A549 (cell line): ENCODE data around the gene SMPD2. TPM values are rescaled to one million over a fixed set of nuclear protein-coding genes. Genes with fewer than 3 reads are reported as not detected.

ENCODE experiments used
- ATAC-seq, 2 experiments: fragments of 200-7000 bp in 1 of 2; fragments of >200 bp in 1 of 2; cut with Nextera tagmentation in 1 of 2; cut with Tn5 transposase in 1 of 2; 3 replicates each; pipeline versions ENCODE4 v1.8.0 to v1.9.1; 2018 to 2020; ENCODE audit warnings: mild to moderate bottlenecking in 1 of 2, moderate library complexity in 1 of 2
- CTCF ChIA-PET: fragments of 300-600 bp; sonication (Branson Sonifier 250); formaldehyde crosslinking; extraction: SDS; loops from one replicate; lab custom pipeline; 2021; ENCODE audit warnings: antibody characterized with exemption, inconsistent platforms; lab: Yijun Ruan, JAX
- POLR2A ChIA-PET: fragments of 350-600 bp; formaldehyde crosslinking; extraction: SDS; loops from one replicate; lab custom pipeline; 2021; ENCODE audit warnings: antibody characterized with exemption, inconsistent platforms; lab: Yijun Ruan, JAX
- DNase-seq, 2 experiments: peaks; one replicate each; pipeline versions ENCODE4 v3.0.0 to v3.0.0-alpha.2; 2011 to 2016; ENCODE audit warnings: low read depth in 1 of 2, low spot score in 1 of 2
- FAIRE-seq: peaks from 2 replicates; lab custom pipeline; 2011; peaks lifted over from hg19 to GRCh38; lab: Jason Lieb, UNC
- H3K27ac ChIP-seq, 2 experiments: fragments of >200 bp; sonication (Bioruptor Twin); formaldehyde crosslinking; 3 replicates each; pipeline ENCODE4 v1.5.1; 2016 to 2017
- H3K4me1 ChIP-seq: fragments of >200 bp; sonication (Bioruptor Twin); formaldehyde crosslinking; 3 replicates; pipeline ENCODE4 v1.6.1; 2016
- H3K4me2 ChIP-seq: fragments of >200 bp; sonication (Bioruptor Twin); formaldehyde crosslinking; 3 replicates; pipeline ENCODE4 v1.6.1; 2016
- H3K4me3 ChIP-seq: fragments of >200 bp; sonication (Bioruptor Twin); formaldehyde crosslinking; 3 replicates; pipeline ENCODE4 v1.5.1; 2016
- H3K9me3 ChIP-seq: fragments of >200 bp; sonication (Bioruptor Twin); formaldehyde crosslinking; 3 replicates; pipeline ENCODE4 v1.6.1; 2016
- BHLHE40 ChIP-seq: IDR thresholded peaks from 2 replicates; pipeline ENCODE4 v1.6.1; 2012; ENCODE audit warnings: low read depth, low read length, inconsistent platforms
- CEBPB ChIP-seq, 2 experiments: fragments of >200 bp in 1 of 2; sonication (Bioruptor Twin) in 1 of 2; formaldehyde crosslinking in 1 of 2; IDR thresholded peaks; 2 replicates each; pipeline ENCODE4 v1.6.1; 2012 to 2016
- CTCF ChIP-seq: fragments of >200 bp; sonication (Bioruptor Twin); formaldehyde crosslinking; IDR thresholded peaks from 3 replicates; pipeline ENCODE4 v1.5.1; 2016
- E2F6 ChIP-seq: IDR thresholded peaks from 2 replicates; pipeline ENCODE4 v1.6.1; 2012; ENCODE audit warnings: low read depth, borderline replicate concordance
- EHF ChIP-seq: fragments of 250-450 bp; sonication (Bioruptor Pico); IDR thresholded peaks from 2 replicates; pipeline ENCODE4 v1.5.0; 2020; ENCODE audit warnings: mild to moderate bottlenecking
- ESRRA ChIP-seq: fragments of 150-350 bp; IDR thresholded peaks from 2 replicates; pipeline ENCODE4 v1.6.1; 2014; ENCODE audit warnings: mild to moderate bottlenecking, low read length, borderline replicate concordance
- HMGXB4 ChIP-seq: fragments of 250-450 bp; sonication (Bioruptor Pico); IDR thresholded peaks from 2 replicates; pipeline ENCODE4 v1.5.0; 2021; ENCODE audit warnings: mild to moderate bottlenecking, moderate library complexity, borderline replicate concordance
- HOXB5 ChIP-seq: fragments of 250-450 bp; sonication (Bioruptor Pico); IDR thresholded peaks from 2 replicates; pipeline ENCODE4 v1.5.0; 2020; ENCODE audit warnings: mild to moderate bottlenecking, moderate library complexity
- JUNB ChIP-seq: fragments of >200 bp; sonication (Bioruptor Twin); formaldehyde crosslinking; IDR thresholded peaks from 2 replicates; pipeline ENCODE4 v1.6.1; 2016
- NFE2L2 ChIP-seq: fragments of 150-350 bp; conservative IDR thresholded peaks from 2 replicates; pipeline ENCODE4 v1.6.1; 2014; ENCODE audit warnings: low read length
- NPAS2 ChIP-seq: fragments of 250-450 bp; sonication (Bioruptor Pico); IDR thresholded peaks from 2 replicates; pipeline ENCODE4 v1.8.0; 2022; ENCODE audit warnings: mild to moderate bottlenecking, moderate library complexity, borderline replicate concordance
- PBX3 ChIP-seq: IDR thresholded peaks from 2 replicates; pipeline ENCODE4 v1.6.1; 2012
- PHF8 ChIP-seq: fragments of 200-600 bp; sonication (generic); IDR thresholded peaks from 2 replicates; pipeline ENCODE4 v1.6.1; 2016; ENCODE audit warnings: low read depth, mild to moderate bottlenecking, antibody characterized with exemption, moderate library complexity, borderline replicate concordance
- REST ChIP-seq: fragments of 200-600 bp; sonication (generic); IDR thresholded peaks from 2 replicates; pipeline ENCODE4 v1.6.1; 2016; ENCODE audit warnings: antibody characterized with exemption, mild to moderate bottlenecking, moderate library complexity
- SMC3 ChIP-seq: fragments of >200 bp; sonication (Bioruptor Twin); formaldehyde crosslinking; IDR thresholded peaks from 3 replicates; pipeline ENCODE4 v1.6.1; 2018; ENCODE audit warnings: inconsistent platforms
- TP53 ChIP-seq: fragments of 250-450 bp; sonication (Bioruptor Pico); IDR thresholded peaks from 2 replicates; pipeline ENCODE4 v1.5.0; 2021; ENCODE audit warnings: mild to moderate bottlenecking, moderate library complexity
- WGBS: methylation state at CpG from one replicate; pipeline ENCODE4 v1.1.6; 2017; ENCODE audit errors: missing lambda C conversion rate; 5-methylcytosine and 5-hydroxymethylcytosine counted together
- polyA plus RNA-seq, 4 experiments: library from polyadenylated mRNA; depleted of rRNA in 3 of 4; stranded (reverse); fragments of >200 nt; fragmentation: RNase III in 1 of 4; extraction: RNeasy Plus Mini Kit Qiagen cat#74134 plus additional on column Dnase treatment in 1 of 4; gene quantifications; 2 replicates in 3 of 4; 3 replicates in 1 of 4; pipeline ENCODE4 v1.2.3, GENCODE V29; 2011 to 2017

SMPD2 gene
- polyA plus RNA-seq, 2 of the 4 experiments (the other 2 are of a cell fraction), result 9.6 to 10.0 TPM

- no peak for DNase-seq
- TF ChIP-seq CEBPB (IDR thresholded peaks at IDR 0.05) (peak; percentile 21 to 47; a peak in 3 of 4 replicates), NPAS2 (no peak), PHF8 (no peak), TP53 (no peak), E2F6 (no peak), JUNB (no peak), ESRRA (no peak), NFE2L2 (no peak)
- TF ChIP-seq, all 56 proteins: peak for 1
- ATAC-seq (no peak), FAIRE-seq (no peak)
- ChIA-PET CTCF (interaction anchor here (0.6 kb wide), 1 partner anchor 29 kb away, joined by 3 read pairs; no protein-coding TSS in a partner anchor), POLR2A (no interaction called here)
- Histone ChIP-seq H3K4me1 (no peaks in the 10 kb centered on the region), H3K4me2 (no peak overlapping the region), H3K9me3 (no peaks in the 10 kb centered on the region), H3K27ac (no peak overlapping the region), H3K4me3 (no peak overlapping the region)
- 81% methylated on average over 4 of the region's 4 CpGs for WGBS
Observed at GRCh38 chr6:109406196-109406595, 34.3 kb upstream of the SMPD2 start.

- ChIA-PET CTCF (no interaction called here), POLR2A (no interaction called here)
- H3K27ac ChIP-seq, result no peak overlapping the region
- no peaks in the 10 kb centered on the region for H3K4me1 ChIP-seq
- no peak overlapping the region for H3K4me2 ChIP-seq
- ATAC-seq, result no peak
- H3K9me3 ChIP-seq, result no peaks in the 10 kb centered on the region
- DNase-seq, result no peak
- no peak overlapping the region for H3K4me3 ChIP-seq
- 60% methylated on average over 2 of the region's 2 CpGs for WGBS
- no peak for TF ChIP-seq BHLHE40
- TF ChIP-seq CTCF, result no peak
- TF ChIP-seq HOXB5 (CRISPR knock-in tag), result no peak
- TF ChIP-seq ESRRA, result no peak
- TF ChIP-seq SMC3, result no peak
- no peak for TF ChIP-seq PBX3
- TF ChIP-seq EHF, result no peak
- TF ChIP-seq HMGXB4, result no peak
- no peak for TF ChIP-seq REST
- no peak for FAIRE-seq
Observed at GRCh38 chr6:109411034-109411433, 29.5 kb upstream of the SMPD2 start.
